ENCODE data around the gene BRAT1.
"Not testable (repeated sequence)": the region's sequence is repeated elsewhere in the genome, so short reads cannot be mapped to it uniquely, and the experiment has no call there.

- not testable (repeated sequence) for TF ChIP-seq CTCF, POLR2A (IDR thresholded peaks at IDR 0.05)
Observed at GRCh38 chr7:2531796-2532110, 23.6 kb downstream of the BRAT1 start.
